Neural cell (in vitro differentiated cells): ENCODE data around the gene ADAMTS1.

Experiments used
- EP300 ChIP-seq: fragments of 450-650 bp; conservative IDR thresholded peaks from 2 replicates; pipeline ENCODE4 v1.6.1; 2014; ENCODE audit warnings: antibody characterized with exemption, mild to moderate bottlenecking, moderate library complexity; ENCODE audit not compliant: poor library complexity, severe bottlenecking
- EZH2 ChIP-seq: fragments of 200-600, 300-800 bp; shearing (Covaris generic), sonication (generic); IDR thresholded peaks from 2 replicates; pipeline ENCODE4 v1.6.1; 2014; ENCODE audit warnings: antibody characterized with exemption, low read length, borderline replicate concordance, mild to moderate bottlenecking; ENCODE audit not compliant: insufficient read depth, poor library complexity, severe bottlenecking
- MXI1 ChIP-seq: fragments of 450-650 bp; conservative IDR thresholded peaks from 2 replicates; pipeline ENCODE4 v1.6.1; 2014; ENCODE audit warnings: antibody characterized with exemption, mild to moderate bottlenecking; ENCODE audit not compliant: poor library complexity, severe bottlenecking
- POLR2AphosphoS5 ChIP-seq: IDR thresholded peaks from 2 replicates; pipeline ENCODE4 v1.6.1; 2012
- RAD21 ChIP-seq: fragments of 450-650 bp; conservative IDR thresholded peaks from 2 replicates; pipeline ENCODE4 v1.6.1; 2014; ENCODE audit warnings: antibody characterized with exemption, mild to moderate bottlenecking, moderate library complexity
- SMC3 ChIP-seq: fragments of 450-650 bp; conservative IDR thresholded peaks from 2 replicates; pipeline ENCODE4 v1.6.1; 2014; ENCODE audit warnings: antibody characterized with exemption, mild to moderate bottlenecking, moderate library complexity; ENCODE audit not compliant: poor library complexity
- TAF1 ChIP-seq: IDR thresholded peaks from 2 replicates; pipeline ENCODE4 v1.6.1; 2012; ENCODE audit warnings: low read depth
- TF ChIP-seq, protein P1 (sequence below): fragments of 450-650 bp; IDR thresholded peaks from 2 replicates; pipeline ENCODE4 v1.5.1; 2014; ENCODE audit warnings: antibody characterized with exemption, mild to moderate bottlenecking, moderate library complexity; ENCODE audit not compliant: poor library complexity, severe bottlenecking
- TF ChIP-seq, protein P2 (sequence below): IDR thresholded peaks from 2 replicates; pipeline ENCODE4 v1.6.1; 2012; ENCODE audit warnings: borderline replicate concordance

DNA sequence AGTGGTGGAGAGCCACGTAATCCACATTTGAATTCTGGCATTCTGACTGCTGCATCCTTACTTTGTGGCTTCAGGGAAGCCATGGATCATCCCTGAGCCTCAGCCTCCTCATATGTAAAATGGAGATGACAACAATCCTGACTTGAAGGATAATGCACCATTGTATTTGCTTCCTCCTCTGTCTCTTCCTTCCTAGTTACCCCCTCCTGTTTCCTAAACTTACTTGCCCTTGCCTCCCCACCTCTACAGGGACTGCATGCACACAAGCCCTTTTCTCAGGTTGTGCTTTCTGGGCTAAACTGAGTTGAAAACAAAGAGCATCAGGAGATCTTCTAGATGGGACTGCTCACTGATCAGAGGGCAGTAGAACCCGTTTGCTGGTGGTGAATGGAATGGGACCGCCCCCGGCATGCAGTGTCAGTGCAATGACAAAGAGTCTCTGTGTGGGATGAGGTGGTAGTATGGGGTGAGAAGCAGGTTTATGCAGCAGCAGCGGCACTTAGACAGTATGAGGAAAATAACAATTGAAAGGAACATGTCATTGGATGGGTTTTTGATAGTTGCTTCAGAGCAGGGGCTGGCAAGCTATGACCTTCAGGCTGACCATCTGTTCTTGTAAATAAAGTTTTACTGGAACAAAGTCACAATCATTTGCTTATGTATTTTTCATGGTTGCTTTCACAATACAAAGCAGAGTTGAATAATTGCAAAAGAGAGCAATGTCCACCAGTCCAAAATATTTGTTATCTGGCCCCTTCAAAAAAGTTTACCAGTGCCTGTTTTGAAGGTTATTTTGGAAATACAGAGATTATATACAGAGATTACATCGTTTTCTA is 6.1 kb upstream of the ADAMTS1 start:
- TF ChIP-seq, protein P1, sequence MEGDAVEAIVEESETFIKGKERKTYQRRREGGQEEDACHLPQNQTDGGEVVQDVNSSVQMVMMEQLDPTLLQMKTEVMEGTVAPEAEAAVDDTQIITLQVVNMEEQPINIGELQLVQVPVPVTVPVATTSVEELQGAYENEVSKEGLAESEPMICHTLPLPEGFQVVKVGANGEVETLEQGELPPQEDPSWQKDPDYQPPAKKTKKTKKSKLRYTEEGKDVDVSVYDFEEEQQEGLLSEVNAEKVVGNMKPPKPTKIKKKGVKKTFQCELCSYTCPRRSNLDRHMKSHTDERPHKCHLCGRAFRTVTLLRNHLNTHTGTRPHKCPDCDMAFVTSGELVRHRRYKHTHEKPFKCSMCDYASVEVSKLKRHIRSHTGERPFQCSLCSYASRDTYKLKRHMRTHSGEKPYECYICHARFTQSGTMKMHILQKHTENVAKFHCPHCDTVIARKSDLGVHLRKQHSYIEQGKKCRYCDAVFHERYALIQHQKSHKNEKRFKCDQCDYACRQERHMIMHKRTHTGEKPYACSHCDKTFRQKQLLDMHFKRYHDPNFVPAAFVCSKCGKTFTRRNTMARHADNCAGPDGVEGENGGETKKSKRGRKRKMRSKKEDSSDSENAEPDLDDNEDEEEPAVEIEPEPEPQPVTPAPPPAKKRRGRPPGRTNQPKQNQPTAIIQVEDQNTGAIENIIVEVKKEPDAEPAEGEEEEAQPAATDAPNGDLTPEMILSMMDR: no peak
- TF ChIP-seq RAD21: no peak
- TF ChIP-seq EP300: no peak
- TF ChIP-seq EZH2: no peak
- TF ChIP-seq TAF1: no peak
- no peak for TF ChIP-seq MXI1
- TF ChIP-seq POLR2AphosphoS5: no peak
- TF ChIP-seq, protein P2, sequence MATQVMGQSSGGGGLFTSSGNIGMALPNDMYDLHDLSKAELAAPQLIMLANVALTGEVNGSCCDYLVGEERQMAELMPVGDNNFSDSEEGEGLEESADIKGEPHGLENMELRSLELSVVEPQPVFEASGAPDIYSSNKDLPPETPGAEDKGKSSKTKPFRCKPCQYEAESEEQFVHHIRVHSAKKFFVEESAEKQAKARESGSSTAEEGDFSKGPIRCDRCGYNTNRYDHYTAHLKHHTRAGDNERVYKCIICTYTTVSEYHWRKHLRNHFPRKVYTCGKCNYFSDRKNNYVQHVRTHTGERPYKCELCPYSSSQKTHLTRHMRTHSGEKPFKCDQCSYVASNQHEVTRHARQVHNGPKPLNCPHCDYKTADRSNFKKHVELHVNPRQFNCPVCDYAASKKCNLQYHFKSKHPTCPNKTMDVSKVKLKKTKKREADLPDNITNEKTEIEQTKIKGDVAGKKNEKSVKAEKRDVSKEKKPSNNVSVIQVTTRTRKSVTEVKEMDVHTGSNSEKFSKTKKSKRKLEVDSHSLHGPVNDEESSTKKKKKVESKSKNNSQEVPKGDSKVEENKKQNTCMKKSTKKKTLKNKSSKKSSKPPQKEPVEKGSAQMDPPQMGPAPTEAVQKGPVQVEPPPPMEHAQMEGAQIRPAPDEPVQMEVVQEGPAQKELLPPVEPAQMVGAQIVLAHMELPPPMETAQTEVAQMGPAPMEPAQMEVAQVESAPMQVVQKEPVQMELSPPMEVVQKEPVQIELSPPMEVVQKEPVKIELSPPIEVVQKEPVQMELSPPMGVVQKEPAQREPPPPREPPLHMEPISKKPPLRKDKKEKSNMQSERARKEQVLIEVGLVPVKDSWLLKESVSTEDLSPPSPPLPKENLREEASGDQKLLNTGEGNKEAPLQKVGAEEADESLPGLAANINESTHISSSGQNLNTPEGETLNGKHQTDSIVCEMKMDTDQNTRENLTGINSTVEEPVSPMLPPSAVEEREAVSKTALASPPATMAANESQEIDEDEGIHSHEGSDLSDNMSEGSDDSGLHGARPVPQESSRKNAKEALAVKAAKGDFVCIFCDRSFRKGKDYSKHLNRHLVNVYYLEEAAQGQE: no peak
- TF ChIP-seq SMC3: no peak
